GM12878 (cell line): ENCODE data around the gene CSF3R. TPM values are rescaled to one million over a fixed set of nuclear protein-coding genes. Genes with fewer than 3 reads are reported as not detected.

ENCODE experiments used
- ATAC-seq: fragments of 200-7000 bp; cut with Tn5 transposase; 3 replicates; pipeline ENCODE4 v1.9.1; 2020; ENCODE audit warnings: mild to moderate bottlenecking, moderate library complexity
- BruUV-seq: library from RNA; stranded (reverse); fragments of 400-500 nt; replicated peaks from 2 replicates; lab custom pipeline; 2021; lab: Mats Ljungman, UMichigan
- CTCF ChIA-PET: fragments of 300-600 bp; sonication (Branson Sonifier 250); formaldehyde crosslinking; extraction: SDS; loops from one replicate; lab custom pipeline; 2021; ENCODE audit warnings: inconsistent platforms; lab: Yijun Ruan, JAX
- POLR2A ChIA-PET: fragments of 350-600 bp; formaldehyde crosslinking; extraction: SDS; loops from one replicate; lab custom pipeline; 2021; ENCODE audit warnings: inconsistent platforms; lab: Charles Lee
- RAD21 ChIA-PET: fragments of 300-600 bp; sonication (Branson Sonifier 250); formaldehyde crosslinking; loops from one replicate; lab custom pipeline; 2023; ENCODE audit warnings: antibody characterized with exemption; ENCODE audit not compliant: unreplicated experiment; lab: Charles Lee
- SMC1A ChIA-PET: fragments of 300-600 bp; sonication (Branson Sonifier 250); formaldehyde crosslinking; loops from one replicate; lab custom pipeline; 2023; ENCODE audit not compliant: unreplicated experiment, uncharacterized antibody; lab: Charles Lee
- DNase-seq: peaks from one replicate; pipeline ENCODE4 v3.0.0-alpha.2; 2011; ENCODE audit warnings: low read depth, low spot score
- FAIRE-seq: peaks from 3 replicates; lab custom pipeline; 2011; peaks lifted over from hg19 to GRCh38; lab: Jason Lieb, UNC
- H2AFZ ChIP-seq: 2 replicates; pipeline ENCODE4 v1.6.0; 2011; ENCODE audit warnings: low read depth, low read length, control low read depth; ENCODE audit not compliant: control insufficient read depth
- H3K27ac ChIP-seq: 2 replicates; pipeline ENCODE4 v1.5.1; 2011; ENCODE audit warnings: control low read depth; ENCODE audit not compliant: control insufficient read depth, insufficient read depth
- H3K27me3 ChIP-seq, 2 experiments: replicated peaks in 1 of 2; 2 replicates each; pipeline versions ENCODE4 v1.6.0 to v1.6.1; 2011; ENCODE audit warnings: low read length in 1 of 2; ENCODE audit not compliant: control insufficient read depth in 2 of 2, insufficient read depth in 2 of 2
- H3K36me3 ChIP-seq, 2 experiments: 2 replicates each; pipeline ENCODE4 v1.5.1; 2011; ENCODE audit warnings: low read length in 1 of 2; ENCODE audit not compliant: control insufficient read depth in 2 of 2, insufficient read depth in 2 of 2
- H3K4me1 ChIP-seq: 2 replicates; pipeline ENCODE4 v1.6.1; 2011; ENCODE audit warnings: mild to moderate bottlenecking, low read length, moderate library complexity, mixed read lengths; ENCODE audit not compliant: control insufficient read depth, insufficient read depth
- H3K4me2 ChIP-seq: 2 replicates; pipeline ENCODE4 v1.6.0; 2011; ENCODE audit warnings: control low read depth; ENCODE audit not compliant: control insufficient read depth, insufficient read depth
- H3K4me3 ChIP-seq: fragments of 200-600 bp; sonication (generic); 2 replicates; pipeline ENCODE4 v1.5.1; 2016
- H3K79me2 ChIP-seq: 2 replicates; pipeline ENCODE4 v1.6.0; 2011; ENCODE audit warnings: low read length; ENCODE audit not compliant: control insufficient read depth, insufficient read depth
- H3K9ac ChIP-seq: 2 replicates; pipeline ENCODE4 v1.8.0; 2011; ENCODE audit warnings: low read length, control low read depth, mixed read lengths; ENCODE audit not compliant: control insufficient read depth, insufficient read depth
- H3K9me3 ChIP-seq: replicated peaks from 3 replicates; pipeline ENCODE4 v1.5.1; 2011; ENCODE audit warnings: mild to moderate bottlenecking, low read length; ENCODE audit not compliant: control insufficient read depth, insufficient read depth
- H4K20me1 ChIP-seq: 2 replicates; pipeline ENCODE4 v1.6.0; 2011; ENCODE audit not compliant: control insufficient read depth, insufficient read depth
- BMI1 ChIP-seq: fragments of 450-650 bp; IDR thresholded peaks from 2 replicates; pipeline ENCODE4 v1.6.1; 2016; ENCODE audit warnings: mild to moderate bottlenecking, moderate library complexity, borderline replicate concordance
- DPF2 ChIP-seq: fragments of 450-650 bp; IDR thresholded peaks from 2 replicates; pipeline ENCODE4 v1.6.1; 2017; ENCODE audit warnings: mild to moderate bottlenecking
- ESRRA ChIP-seq: IDR thresholded peaks from 2 replicates; pipeline ENCODE4 v1.6.1; 2012; ENCODE audit warnings: mild to moderate bottlenecking, low read length, improper control_type of control experiment
- GABPA ChIP-seq: IDR thresholded peaks from 2 replicates; pipeline ENCODE4 v1.6.1; 2014; ENCODE audit warnings: antibody characterized with exemption, low read depth, mild to moderate bottlenecking, inconsistent platforms
- HCFC1 ChIP-seq: fragments of 150-350 bp; IDR thresholded peaks from 2 replicates; pipeline ENCODE4 v1.6.1; 2014; ENCODE audit warnings: low read length
- JUNB ChIP-seq: IDR thresholded peaks from 2 replicates; pipeline ENCODE4 v1.6.1; 2016; ENCODE audit warnings: antibody characterized with exemption, mild to moderate bottlenecking
- MTA3 ChIP-seq: IDR thresholded peaks from 2 replicates; pipeline ENCODE4 v1.6.1; 2012; ENCODE audit warnings: low read length, inconsistent platforms, borderline replicate concordance
- MYB ChIP-seq: fragments of 150-350 bp; IDR thresholded peaks from 2 replicates; pipeline ENCODE4 v1.6.1; 2014; ENCODE audit warnings: mild to moderate bottlenecking, low read depth, low read length, borderline replicate concordance
- SRF ChIP-seq, 2 experiments: IDR thresholded peaks; 2 replicates each; pipeline ENCODE4 v1.6.1; 2011; ENCODE audit warnings: low read depth in 2 of 2, low read length in 2 of 2, mild to moderate bottlenecking in 1 of 2, moderate library complexity in 1 of 2
- YY1 ChIP-seq: IDR thresholded peaks from 2 replicates; pipeline ENCODE4 v1.6.1; 2011; ENCODE audit warnings: low read depth, mild to moderate bottlenecking, low read length
- WGBS: methylation state at CpG from one replicate; pipeline ENCODE4 v1.1.6; 2016; ENCODE audit warnings: low lambda C conversion rate; ENCODE audit not compliant: insufficient replicate concordance, insufficient coverage; ENCODE audit errors: missing lambda C conversion rate; 5-methylcytosine and 5-hydroxymethylcytosine counted together
- in situ Hi-C: fragments of 300-500 bp; cut with MboI; formaldehyde crosslinking; loops from 9 replicates; pipeline ENCODE4 v1.14.3; 2018; ENCODE audit warnings: mixed read lengths
- intact Hi-C: fragments of 100-400 bp; cut with micrococcal nuclease; formaldehyde crosslinking; loops from one replicate; pipeline ENCODE4 v1.14.2; 2022; ENCODE audit not compliant: unreplicated experiment
- polyA plus RNA-seq, 11 experiments: library from polyadenylated mRNA; depleted of rRNA in 4 of 11; unstranded in 6 of 11; stranded (reverse) in 5 of 11; fragments of >200 nt; fragmentation: Nextera tagmentation in 4 of 11; fragmentation: Illumina TruSeq in 1 of 11; extraction: Ambion mirVana in 4 of 11; extraction: Trizol in 1 of 11; gene quantifications; 1 replicate in 1 of 11; 2 replicates in 10 of 11; pipeline versions ENCODE4 v1.2.1 to v1.2.3, GENCODE V29; 2011 to 2016; ENCODE audit warnings: inconsistent platforms in 2 of 11, missing spikeins in 2 of 11, low read depth in 1 of 11
- total RNA-seq, 4 experiments: library from RNA; depleted of rRNA in 3 of 4; stranded (reverse); fragments of >200 nt in 3 of 4; fragmentation: Illumina TruSeq in 1 of 4; extraction: Trizol in 1 of 4; gene quantifications; 2 replicates each; pipeline versions ENCODE4 v1.2.1 to v1.2.3, GENCODE V29; 2013 to 2021

The CSF3R gene
- total and polyA plus RNA-seq, 10 of the 15 experiments (the other 5 are each of a cell fraction or from before 2014, with no cell fraction given), result 0.13 TPM; not detected in 9

DNA sequence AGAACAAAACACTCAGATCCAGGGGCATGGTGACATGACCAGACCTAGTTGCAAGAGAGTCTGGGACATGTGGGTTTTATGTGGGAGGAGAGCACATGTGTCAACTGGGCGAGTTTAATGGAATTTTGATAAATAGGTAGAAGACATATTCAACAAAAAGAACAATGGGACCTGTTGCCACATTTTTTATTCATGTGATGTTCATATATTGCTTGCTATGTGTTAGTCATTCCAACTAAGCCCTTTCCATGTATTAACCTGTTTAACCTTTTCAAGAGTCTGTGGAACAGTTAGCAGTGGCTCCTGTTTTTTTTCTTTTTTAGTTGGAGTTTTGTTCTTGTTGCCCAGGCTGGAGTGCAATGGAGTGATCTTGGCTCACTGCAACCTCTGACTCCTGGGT lies 30.1 kb upstream of the CSF3R start:
- WGBS, result 8% methylated on average over 1 of the region's 1 CpG
- ATAC-seq (no peak), FAIRE-seq (no peak), DNase-seq (no peak)
- Histone ChIP-seq H3K9me3 (no peaks in the 10 kb centered on the region; the same call in 2 of the 3 replicates), H3K4me1 (no peaks in the 10 kb centered on the region), H3K36me3 (no peaks in the 10 kb centered on the region), H3K27ac (no peak overlapping the region), H3K79me2 (no peaks in the 10 kb centered on the region), H3K9ac (no peak overlapping the region), H3K4me3 (no peak overlapping the region), H3K4me2 (no peak overlapping the region), H4K20me1 (no peaks in the 10 kb centered on the region), H3K27me3 (peaks cover 4% of the 10 kb centered on the region in 2 experiments), H2AFZ (no peak overlapping the region)
- BruUV-seq, result no TSS peak
- no peak for TF ChIP-seq YY1
- no peak for TF ChIP-seq ESRRA
- TF ChIP-seq MYB, result no peak
- no peak for TF ChIP-seq BMI1
- TF ChIP-seq SRF (IDR thresholded peaks at IDR 0.05; ENCODE audit: low read depth in 2 of 2, low read length in 2 of 2), result no peak
- TF ChIP-seq MTA3, result no peak
- no peak for TF ChIP-seq JUNB
- TF ChIP-seq DPF2, result no peak
- TF ChIP-seq HCFC1, result no peak
- no peak for TF ChIP-seq GABPA
- ChIA-PET SMC1A (no interaction called here), CTCF (no interaction called here), RAD21 (no interaction called here), POLR2A (no interaction called here)
- in situ Hi-C loops (no loop called here), intact Hi-C loops (no loop called here)
